Measurements from ENCODE around the gene SLC35A3.
A peak's percentile ranks its signal among the peaks of the same experiment; 100 is the strongest.

Gene SLC35A3

DNA sequence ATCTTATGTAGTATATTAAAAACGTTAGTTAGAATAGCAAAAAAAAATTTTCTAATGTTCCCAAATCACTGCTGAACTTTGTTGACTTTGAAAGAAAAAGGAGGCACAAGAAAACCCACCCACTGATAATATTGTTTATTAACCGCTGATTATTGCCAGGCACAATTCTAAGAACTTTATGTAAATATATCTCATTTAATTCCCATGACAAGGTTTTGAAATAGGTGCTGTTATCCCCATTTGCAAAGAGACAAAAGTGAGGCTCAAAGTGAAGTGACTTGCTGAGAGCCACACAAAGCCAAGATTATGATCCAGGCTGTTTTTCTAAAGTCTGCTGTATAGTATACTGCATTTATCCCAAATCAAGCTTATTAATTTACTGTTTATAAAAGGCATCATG is 106.5 kb downstream of the SLC35A3 start:
- no peak for DNase-seq

DNA sequence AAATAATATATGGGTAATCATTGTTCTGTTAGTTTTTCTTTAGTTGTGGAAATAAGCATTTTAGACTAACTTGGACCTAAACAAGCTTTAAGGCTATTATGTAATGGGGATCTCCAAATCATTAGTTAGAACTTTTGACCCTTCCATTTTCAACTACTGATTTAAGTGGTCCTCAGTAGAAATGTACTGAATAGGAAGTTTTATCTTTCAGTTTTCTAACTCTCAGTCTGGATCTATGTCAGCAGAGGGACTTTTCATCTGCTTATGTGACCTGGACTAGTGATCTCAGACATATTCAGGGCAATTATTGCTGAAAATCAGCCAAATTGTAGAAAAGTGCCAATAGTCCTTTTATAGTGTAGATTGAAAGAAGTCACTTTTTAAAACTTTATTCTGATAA is 106.9 kb downstream of the SLC35A3 start:
- DNase-seq: no peak

DNA sequence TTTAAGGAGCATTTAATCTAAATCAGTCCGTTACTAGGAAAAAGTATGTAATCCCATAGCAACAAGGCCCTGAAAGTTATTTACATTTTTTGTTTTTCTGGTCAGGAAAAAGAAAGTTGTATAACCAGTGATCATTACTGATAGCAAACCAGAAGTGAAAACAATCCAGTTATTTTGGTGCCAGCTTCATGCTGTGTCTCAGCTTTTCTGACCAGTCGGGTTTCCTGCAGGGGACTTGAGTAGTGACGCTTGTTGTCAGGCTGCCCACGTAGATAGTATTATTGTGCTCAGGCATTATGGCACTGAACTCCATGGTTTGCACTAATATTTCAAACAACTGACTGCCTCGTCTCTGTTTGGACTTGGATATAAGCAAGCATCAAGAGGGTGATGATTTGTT is 107.7 kb downstream of the SLC35A3 start:
- DNase-seq: peak in 5 of 51 donors; percentile 2 to 7 (median 4)

DNA sequence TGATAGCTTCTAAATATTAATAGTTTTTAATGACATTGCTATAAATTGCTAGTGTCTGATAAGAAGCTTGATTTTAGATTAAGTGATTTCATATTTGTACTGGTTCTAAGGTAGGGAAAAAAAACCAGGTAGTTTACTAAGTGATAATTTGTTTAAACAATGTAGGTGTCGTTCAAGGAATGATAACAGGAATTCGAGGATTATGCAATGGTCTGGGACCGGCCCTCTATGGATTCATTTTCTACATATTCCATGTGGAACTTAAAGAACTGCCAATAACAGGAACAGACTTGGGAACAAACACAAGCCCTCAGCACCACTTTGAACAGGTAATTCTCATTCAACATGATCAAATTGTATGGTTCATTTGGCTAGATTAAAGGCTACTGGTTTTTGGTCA is 110.5 kb downstream of the SLC35A3 start:
- no peak for DNase-seq
